Measurements from ENCODE around the gene ZDHHC22. TPM values are rescaled to one million over a fixed set of nuclear protein-coding genes. Genes with fewer than 3 reads are reported as not detected.
A peak's percentile ranks its signal among the peaks of the same experiment; 100 is the strongest.

Gene ZDHHC22
- total RNA-seq, 1 experiment from 2014 or later: 0.10 TPM

DNA sequence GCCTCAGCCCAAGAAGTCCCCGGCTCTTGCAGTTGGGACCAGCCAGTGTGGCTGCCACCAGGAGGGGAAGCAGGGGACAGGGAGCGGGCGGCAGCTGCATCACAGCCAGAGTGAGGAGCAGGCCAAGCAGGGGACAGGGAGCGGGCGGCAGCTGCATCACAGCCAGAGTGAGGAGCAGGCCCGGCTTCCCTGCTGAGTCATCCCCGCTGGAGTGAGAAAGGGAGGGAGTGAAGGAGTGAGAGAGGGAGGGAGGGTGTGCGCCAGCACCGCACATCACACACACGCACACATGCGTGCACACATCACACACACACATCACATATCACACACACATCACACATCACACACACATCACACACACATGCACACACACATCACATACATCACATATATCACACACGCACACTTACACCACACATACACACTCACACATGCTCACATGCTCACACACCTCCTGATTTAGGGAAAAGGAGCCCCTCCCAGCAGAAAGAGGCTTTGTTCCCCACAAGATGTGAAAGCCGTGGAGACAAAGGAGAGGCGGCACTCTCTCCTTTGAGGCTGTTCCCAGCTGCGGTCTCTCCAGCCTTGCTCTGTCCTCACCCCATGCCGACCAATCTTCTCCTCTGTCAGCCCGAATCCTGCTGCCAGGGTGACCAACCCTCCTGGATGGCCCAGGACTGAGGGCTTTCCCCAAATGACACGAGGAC lies 16.7 kb upstream of the ZDHHC22 start:
- DNase-seq (ENCODE audit: low read depth): peak; percentile 64

- DNase-seq (ENCODE audit: low read depth): no peak
Observed at GRCh38 chr14:77157740-77158139, 16.1 kb upstream of the ZDHHC22 start.

GRCh38 chr14:77155083-77155482 lies 13.5 kb upstream of the ZDHHC22 start:
- no peak for DNase-seq (ENCODE audit: low read depth)

- no peak for DNase-seq (ENCODE audit: low read depth)
Observed at GRCh38 chr14:77154421-77154820, 12.8 kb upstream of the ZDHHC22 start.

DNA sequence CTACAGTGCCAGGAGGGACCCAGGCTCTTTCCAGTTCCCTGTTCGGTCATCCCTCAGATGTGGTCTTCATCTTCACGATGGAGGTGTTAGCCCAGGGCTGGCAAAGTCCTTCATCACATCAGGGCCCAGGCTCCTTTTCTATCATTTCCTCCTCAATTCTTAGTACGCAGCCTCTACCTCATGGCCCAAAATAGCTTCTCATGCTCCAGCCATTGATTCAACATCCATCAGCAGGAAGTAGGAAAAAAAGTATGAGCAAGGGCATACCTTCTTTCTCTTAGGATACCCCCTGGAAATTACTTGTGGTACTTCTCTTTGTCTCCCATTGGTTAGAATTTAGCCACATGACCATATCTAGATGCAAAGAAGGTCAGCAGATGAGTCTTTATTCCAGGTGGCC lies 12.2 kb upstream of the ZDHHC22 start:
- no peak for DNase-seq (ENCODE audit: low read depth)

DNA sequence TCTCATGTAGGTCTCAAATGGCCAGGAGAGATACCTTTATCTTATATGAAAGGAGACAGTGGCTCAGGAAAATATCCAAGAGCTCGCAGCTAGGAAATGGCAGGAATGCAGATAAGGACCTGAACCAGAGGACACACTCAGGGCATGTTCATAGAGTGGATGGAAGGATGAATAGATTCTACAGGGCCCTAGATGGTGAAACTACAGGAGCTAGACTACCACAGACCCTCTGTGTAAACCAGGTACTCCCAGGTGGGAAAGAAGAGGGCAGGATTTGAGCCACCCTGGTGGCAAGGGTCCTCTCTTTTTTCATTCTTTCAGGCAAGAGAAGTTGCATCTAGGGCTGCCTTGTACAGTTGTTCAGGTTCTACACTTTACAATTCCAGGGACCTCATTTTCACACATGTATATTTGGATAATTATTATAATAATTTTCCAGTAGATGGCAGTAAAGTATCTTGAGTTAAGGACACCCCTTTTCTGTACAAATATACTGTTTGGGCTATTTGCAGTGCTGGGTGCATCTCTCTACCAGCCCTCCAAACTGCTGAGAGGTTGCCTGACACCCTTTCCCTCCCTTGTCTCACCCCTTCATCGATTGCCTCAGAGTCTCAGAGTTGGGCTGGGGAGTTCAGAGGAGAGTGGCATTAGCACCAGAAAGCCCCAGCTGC lies 10.5 kb upstream of the ZDHHC22 start:
- peak; percentile 29 for DNase-seq (ENCODE audit: low read depth)

DNA sequence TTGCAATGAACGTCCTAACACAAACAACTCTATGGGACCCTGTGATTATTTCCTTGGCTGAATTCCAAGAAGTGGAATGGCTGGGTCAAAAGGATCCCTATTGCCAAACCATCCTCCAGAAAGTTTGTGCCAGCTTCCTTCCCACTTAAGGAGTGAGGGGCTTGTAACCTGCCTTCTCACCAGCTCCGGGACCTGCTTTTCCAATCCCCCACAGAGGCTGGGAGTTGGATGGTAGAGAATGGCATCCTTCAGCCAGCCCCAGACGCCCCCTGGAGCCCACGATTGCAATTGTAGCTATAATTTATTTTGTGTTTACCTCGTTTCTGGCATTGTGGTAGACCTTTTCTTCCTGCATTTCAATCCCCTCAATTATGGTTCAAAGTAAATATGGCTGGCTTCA lies 9.7 kb upstream of the ZDHHC22 start:
- DNase-seq (ENCODE audit: low read depth): no peak

DNA sequence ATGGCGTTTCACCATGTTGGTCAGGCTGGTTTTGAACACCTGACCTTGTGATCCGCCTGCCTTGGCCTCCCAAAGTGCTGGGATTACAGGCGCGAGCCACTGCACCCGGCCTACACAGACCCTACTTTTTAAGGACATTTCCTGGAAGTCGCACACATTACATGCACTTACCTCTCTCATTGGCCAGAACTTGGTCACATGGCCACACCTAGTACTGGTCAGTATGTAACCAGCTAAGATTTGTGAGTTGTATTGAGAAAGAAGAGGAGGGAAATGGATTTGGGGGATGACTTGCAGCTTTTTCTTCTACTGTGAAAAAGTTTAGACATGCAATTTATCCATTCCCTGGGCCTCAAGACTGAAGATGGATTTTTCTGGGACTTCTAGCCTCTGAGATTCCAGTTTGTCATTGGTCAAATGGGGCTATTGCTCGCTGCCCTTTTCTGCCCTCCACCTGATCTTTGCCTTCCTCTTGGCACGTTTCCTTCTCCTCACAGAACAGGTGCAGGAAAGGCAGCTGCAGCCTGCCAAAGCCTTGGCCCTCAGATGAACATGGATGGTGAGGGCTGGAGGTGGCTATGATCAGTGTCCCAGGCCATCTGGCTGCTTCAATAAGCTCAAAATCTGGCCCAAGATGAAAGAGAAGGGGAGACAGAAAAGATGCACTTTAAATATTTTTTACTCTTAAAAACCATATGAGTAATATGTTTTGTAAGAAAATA lies 7.1 kb upstream of the ZDHHC22 start:
- DNase-seq (ENCODE audit: low read depth): no peak

- DNase-seq (ENCODE audit: low read depth): no peak
Observed at GRCh38 chr14:77145975-77146740, 4.6 kb upstream of the ZDHHC22 start.

- no peak for DNase-seq (ENCODE audit: low read depth)
Observed at GRCh38 chr14:77144412-77145115, 3.0 kb upstream of the ZDHHC22 start.

DNA sequence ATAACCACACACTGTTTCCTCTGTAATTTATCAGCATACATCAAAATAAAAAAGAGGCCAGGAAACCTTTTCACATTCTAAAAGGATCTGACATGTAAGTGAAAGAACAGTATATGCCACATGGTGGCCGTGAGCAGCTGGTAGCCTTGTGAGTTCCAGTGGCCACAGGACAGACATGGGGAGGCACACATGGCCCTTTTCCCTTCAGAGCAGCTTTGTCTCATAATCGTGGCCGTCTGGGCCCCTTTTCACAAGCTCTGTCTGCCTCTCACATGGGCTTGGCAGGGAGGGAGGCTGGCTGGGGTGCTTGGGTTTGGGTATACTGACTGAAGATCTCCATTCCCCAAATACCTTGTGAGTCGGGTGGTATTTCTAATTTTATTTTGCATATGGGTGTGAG lies 1.5 kb upstream of the ZDHHC22 start:
- DNase-seq (ENCODE audit: low read depth): no peak

GRCh38 chr14:77142005-77142800 lies 612 bp upstream of the ZDHHC22 start:
- no peak for DNase-seq (ENCODE audit: low read depth)

DNA sequence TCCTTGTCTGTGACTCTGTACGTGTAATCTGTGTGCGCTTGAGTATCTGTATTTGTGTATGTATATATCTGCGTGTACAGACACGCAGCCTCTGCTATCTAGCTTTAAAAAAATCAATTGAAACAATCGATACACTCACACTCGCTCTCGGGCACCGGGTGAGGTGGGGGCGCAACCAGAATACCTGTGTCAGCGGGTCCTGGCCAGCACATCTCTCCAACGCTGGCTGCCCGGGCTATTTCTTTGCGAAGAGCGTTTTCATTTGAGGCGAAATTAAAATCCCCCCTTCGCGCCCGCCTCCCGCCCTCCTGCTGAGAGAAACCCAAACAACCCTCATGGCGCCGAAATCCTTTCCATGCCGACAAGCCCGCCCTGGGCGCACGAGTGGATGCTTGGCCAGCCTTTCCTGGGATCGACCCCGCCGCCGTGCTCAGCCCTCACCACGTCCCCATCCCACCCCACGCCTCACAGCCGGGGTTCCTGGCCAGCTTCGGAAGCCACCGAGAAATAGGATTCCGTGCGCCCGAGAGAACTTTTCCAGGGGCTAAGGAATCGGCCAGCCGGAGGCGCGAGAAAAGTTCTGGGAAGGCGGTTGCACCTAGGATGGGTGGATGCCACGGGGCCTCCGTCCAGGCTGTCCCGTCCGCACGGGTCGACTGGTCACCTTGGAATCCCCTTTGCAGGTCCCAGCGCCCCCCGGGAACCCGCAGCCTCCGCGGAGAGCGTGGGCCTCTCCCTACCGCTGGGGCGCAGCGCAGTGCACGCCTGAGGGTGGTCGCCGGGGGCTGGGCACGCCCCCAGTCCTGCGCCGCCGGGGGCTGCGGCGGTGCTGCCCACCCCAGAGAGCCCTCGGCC lies 1.0 kb downstream of the ZDHHC22 start:
- no peak for DNase-seq (ENCODE audit: low read depth)

- no peak for DNase-seq (ENCODE audit: low read depth)
Observed at GRCh38 chr14:77139540-77140358, 1.8 kb downstream of the ZDHHC22 start.

DNA sequence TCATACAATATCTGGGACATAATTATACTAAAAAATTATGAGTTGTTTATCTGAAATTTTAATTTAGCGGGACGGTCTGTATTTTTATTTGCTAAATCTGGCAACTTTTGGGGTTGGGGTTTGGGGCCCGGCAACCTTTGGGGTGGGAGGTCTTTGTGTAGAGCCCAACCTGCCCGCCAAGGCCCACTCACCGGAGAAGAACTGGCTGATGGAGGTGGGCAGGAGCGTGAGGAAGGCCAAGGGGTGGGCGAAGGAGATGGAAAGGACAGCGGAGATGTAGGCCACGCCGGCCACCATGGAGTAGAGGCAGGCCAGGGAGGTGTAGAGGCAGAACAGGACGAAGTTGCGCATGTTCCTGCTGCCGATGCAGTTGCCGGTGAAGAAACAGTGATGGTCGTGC lies 2.6 kb downstream of the ZDHHC22 start:
- DNase-seq (ENCODE audit: low read depth): no peak

DNA sequence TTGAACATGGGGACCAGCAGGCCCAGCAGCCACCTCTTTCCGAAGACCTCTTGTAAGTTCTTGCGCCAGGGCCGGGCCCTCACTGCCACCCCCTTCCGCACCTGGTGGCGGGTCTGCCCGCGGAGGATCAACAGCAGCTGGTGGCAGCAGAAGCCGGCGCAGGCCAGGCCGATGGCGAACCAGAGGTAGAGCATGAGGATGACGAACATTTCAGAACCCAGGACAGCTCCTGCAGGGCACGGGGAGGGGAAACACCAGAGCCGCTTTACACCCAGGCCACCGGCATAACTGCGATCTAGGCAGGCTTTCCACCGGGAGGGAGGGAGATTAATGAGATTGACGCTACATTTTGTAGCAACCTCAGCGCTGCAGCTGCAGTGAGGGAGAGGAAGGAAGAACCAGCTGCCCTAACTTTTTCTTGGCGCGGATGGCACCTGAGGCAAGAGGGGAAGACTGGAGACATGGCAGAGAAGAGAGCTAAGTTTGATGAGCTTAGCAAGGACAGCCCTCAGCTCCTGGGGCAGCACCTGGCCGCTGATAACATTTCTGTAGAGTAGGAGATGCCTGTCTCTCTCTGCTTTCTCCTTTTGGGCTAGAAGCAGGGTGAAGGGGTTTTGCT lies 7.8 kb downstream of the ZDHHC22 start:
- DNase-seq (ENCODE audit: low read depth): peak; percentile 38

GRCh38 chr14:77131871-77132486 lies 9.6 kb downstream of the ZDHHC22 start:
- no peak for DNase-seq (ENCODE audit: low read depth)
